HG03039 (cell line): ENCODE data around the gene STKLD1.
A peak's percentile ranks its signal among the peaks of the same experiment; 100 is the strongest.
"Not testable (repeated sequence)": the region's sequence is repeated elsewhere in the genome, so short reads cannot be mapped to it uniquely, and the experiment has no call there.

ENCODE experiments used
- ATAC-seq: cut with Tn5 transposase; IDR thresholded peaks from one replicate; pipeline ENCODE4 v1.9.1; 2021; ENCODE audit warnings: mild to moderate bottlenecking, moderate library complexity; ENCODE audit not compliant: unreplicated experiment

Gene STKLD1

GRCh38 chr9:133375724-133376654 lies at the start of gene STKLD1, which contains the start of gene SURF4:
Gene STKLD1 (plus strand): TSS chr9:133376366. CDS start chr9:133376474, 108 bp downstream.
Gene SURF4 (minus strand): TSS chr9:133376060. CDS start chr9:133375969, 91 bp downstream.
- peak; percentile 84 for ATAC-seq

- not testable (repeated sequence) for ATAC-seq
Measured at GRCh38 chr9:133327021-133327420, 49.1 kb upstream of the STKLD1 start.

- ATAC-seq = no peak
Measured at GRCh38 chr9:133327834-133328484, 48.2 kb upstream of the STKLD1 start.

- not testable (repeated sequence) for ATAC-seq
Measured at GRCh38 chr9:133329306-133330156, 46.6 kb upstream of the STKLD1 start.

GRCh38 chr9:133331221-133331620 lies 44.9 kb upstream of the STKLD1 start:
- ATAC-seq = no peak

- ATAC-seq = no peak
Measured at GRCh38 chr9:133331641-133332380, 44.4 kb upstream of the STKLD1 start.

GRCh38 chr9:133332381-133332730 lies 43.8 kb upstream of the STKLD1 start:
- no peak for ATAC-seq

- no peak for ATAC-seq
Measured at GRCh38 chr9:133333011-133333410, 43.2 kb upstream of the STKLD1 start.

- ATAC-seq = no peak
Measured at GRCh38 chr9:133333566-133333965, 42.6 kb upstream of the STKLD1 start.

GRCh38 chr9:133334161-133334560 lies 42.0 kb upstream of the STKLD1 start:
- no peak for ATAC-seq

- ATAC-seq = not testable (repeated sequence)
Measured at GRCh38 chr9:133334888-133335287, 41.3 kb upstream of the STKLD1 start.

GRCh38 chr9:133335924-133336811 lies 40.0 kb upstream of the STKLD1 start, which contains the start of gene SURF6:
Gene SURF6 (minus strand): TSS chr9:133336188. CDS start chr9:133336132, 56 bp downstream.
- ATAC-seq = peak; percentile 84

- ATAC-seq = no peak
Measured at GRCh38 chr9:133339641-133340040, 36.5 kb upstream of the STKLD1 start.

GRCh38 chr9:133340256-133340655 lies 35.9 kb upstream of the STKLD1 start:
- no peak for ATAC-seq

GRCh38 chr9:133340916-133341315 lies 35.2 kb upstream of the STKLD1 start:
- no peak for ATAC-seq

- ATAC-seq = no peak
Measured at GRCh38 chr9:133341369-133342068, 34.6 kb upstream of the STKLD1 start.

GRCh38 chr9:133342069-133342406 lies 34.1 kb upstream of the STKLD1 start:
- no peak for ATAC-seq

GRCh38 chr9:133342570-133342969 lies 33.6 kb upstream of the STKLD1 start:
- no peak for ATAC-seq

GRCh38 chr9:133344071-133344470 lies 32.1 kb upstream of the STKLD1 start:
- no peak for ATAC-seq
